KMS-11 (cell line): ENCODE data around the gene SOX11.

Experiments used
- H2AFZ ChIP-seq: fragments of 200-600 bp; sonication (generic); 2 replicates; pipeline ENCODE4 v1.6.1; 2016; ENCODE audit warnings: antibody characterized with exemption, mixed run types, low read depth
- H3K27ac ChIP-seq: fragments of 200-600 bp; sonication (generic); 2 replicates; pipeline ENCODE4 v1.6.1; 2016; ENCODE audit warnings: mild to moderate bottlenecking, mixed run types
- H3K27me3 ChIP-seq: fragments of 200-600 bp; sonication (generic); 2 replicates; pipeline ENCODE4 v1.6.1; 2017; ENCODE audit warnings: mild to moderate bottlenecking, low read depth, mixed run types, moderate library complexity; ENCODE audit not compliant: insufficient read depth
- H3K36me3 ChIP-seq: fragments of 200-600 bp; sonication (generic); 2 replicates; pipeline ENCODE4 v1.6.1; 2017; ENCODE audit warnings: mild to moderate bottlenecking, mixed run types; ENCODE audit not compliant: insufficient read depth
- H3K4me1 ChIP-seq: fragments of 200-600 bp; sonication (generic); 2 replicates; pipeline ENCODE4 v1.6.1; 2016; ENCODE audit warnings: mild to moderate bottlenecking, low read depth, mixed run types; ENCODE audit not compliant: poor library complexity, severe bottlenecking
- H3K4me2 ChIP-seq: fragments of 200-600 bp; sonication (generic); 2 replicates; pipeline ENCODE4 v1.7.0; 2016; ENCODE audit warnings: mild to moderate bottlenecking, mixed run types
- H3K4me3 ChIP-seq: fragments of 200-600 bp; sonication (generic); IDR thresholded peaks from 2 replicates; pipeline ENCODE4 v1.6.1; 2017; ENCODE audit warnings: low read depth, low read length, mixed read lengths; ENCODE audit not compliant: insufficient read depth
- H3K79me2 ChIP-seq: fragments of 200-600 bp; sonication (generic); 2 replicates; pipeline ENCODE4 v1.6.1; 2016; ENCODE audit warnings: low read depth, mixed run types; ENCODE audit not compliant: insufficient read depth
- H3K9ac ChIP-seq: fragments of 200-600 bp; sonication (generic); 2 replicates; pipeline ENCODE4 v1.6.1; 2016; ENCODE audit warnings: mild to moderate bottlenecking, mixed run types
- H4K20me1 ChIP-seq: fragments of 200-600 bp; sonication (generic); 2 replicates; pipeline ENCODE4 v1.6.1; 2016; ENCODE audit warnings: mild to moderate bottlenecking, mixed run types; ENCODE audit not compliant: insufficient read depth
- CTCF ChIP-seq: fragments of 200-600 bp; sonication (generic); conservative IDR thresholded peaks from 2 replicates; pipeline ENCODE4 v1.6.1; 2017; ENCODE audit warnings: low read depth, mild to moderate bottlenecking, antibody characterized with exemption, low read length, moderate library complexity, mixed read lengths

Gene SOX11

GRCh38 chr2:5742126-5742525 is 49.9 kb downstream of the SOX11 start:
- H3K4me2 ChIP-seq, result no peak overlapping the region
- no peaks in the 10 kb centered on the region for H3K36me3 ChIP-seq
- H3K4me3 ChIP-seq, result no peak overlapping the region
- H2AFZ ChIP-seq, result no peak overlapping the region
- no peak overlapping the region for H3K27ac ChIP-seq
- H3K9ac ChIP-seq, result no peak overlapping the region
- H3K27me3 ChIP-seq, result no peaks in the 10 kb centered on the region
- H3K4me1 ChIP-seq, result no peaks in the 10 kb centered on the region
- H3K79me2 ChIP-seq, result no peaks in the 10 kb centered on the region
- H4K20me1 ChIP-seq, result no peaks in the 10 kb centered on the region
- no peak for TF ChIP-seq CTCF

- Histone ChIP-seq H3K36me3 (no peaks in the 10 kb centered on the region), H4K20me1 (no peaks in the 10 kb centered on the region), H3K27me3 (no peaks in the 10 kb centered on the region), H3K4me1 (no peaks in the 10 kb centered on the region), H3K4me2 (no peak overlapping the region), H3K79me2 (no peaks in the 10 kb centered on the region), H2AFZ (no peak overlapping the region), H3K4me3 (no peak overlapping the region), H3K27ac (no peak overlapping the region), H3K9ac (no peak overlapping the region)
- no peak for TF ChIP-seq CTCF
Measured at GRCh38 chr2:5748391-5748790, 56.2 kb downstream of the SOX11 start.

GRCh38 chr2:5748946-5749345 is 56.8 kb downstream of the SOX11 start:
- Histone ChIP-seq H4K20me1 (no peaks in the 10 kb centered on the region), H2AFZ (no peak overlapping the region), H3K9ac (no peak overlapping the region), H3K27me3 (no peaks in the 10 kb centered on the region), H3K4me3 (no peak overlapping the region), H3K79me2 (no peaks in the 10 kb centered on the region), H3K4me2 (no peak overlapping the region), H3K36me3 (no peaks in the 10 kb centered on the region), H3K27ac (no peak overlapping the region), H3K4me1 (no peaks in the 10 kb centered on the region)
- no peak for TF ChIP-seq CTCF

- no peaks in the 10 kb centered on the region for H3K79me2 ChIP-seq
- H3K9ac ChIP-seq, result no peak overlapping the region
- no peak for TF ChIP-seq CTCF
Measured at GRCh38 chr2:5749347-5749746, 57.2 kb downstream of the SOX11 start.

More at GRCh38 chr2:5749347-5749746, 57.2 kb downstream of the SOX11 start:
- no peaks in the 10 kb centered on the region for H3K36me3 ChIP-seq
- H2AFZ ChIP-seq, result no peak overlapping the region
- H3K4me1 ChIP-seq, result no peaks in the 10 kb centered on the region
- no peak overlapping the region for H3K4me3 ChIP-seq
- H3K27me3 ChIP-seq, result no peaks in the 10 kb centered on the region
- no peak overlapping the region for H3K4me2 ChIP-seq
- no peak overlapping the region for H3K27ac ChIP-seq
- no peaks in the 10 kb centered on the region for H4K20me1 ChIP-seq
